HG02938 (cell line): ENCODE results near the gene CDH26.

Experiments used
- ATAC-seq: cut with Tn5 transposase; IDR thresholded peaks from one replicate; pipeline ENCODE4 v1.9.1; 2021; ENCODE audit warnings: mild to moderate bottlenecking, moderate library complexity; ENCODE audit not compliant: unreplicated experiment

The CDH26 gene

DNA sequence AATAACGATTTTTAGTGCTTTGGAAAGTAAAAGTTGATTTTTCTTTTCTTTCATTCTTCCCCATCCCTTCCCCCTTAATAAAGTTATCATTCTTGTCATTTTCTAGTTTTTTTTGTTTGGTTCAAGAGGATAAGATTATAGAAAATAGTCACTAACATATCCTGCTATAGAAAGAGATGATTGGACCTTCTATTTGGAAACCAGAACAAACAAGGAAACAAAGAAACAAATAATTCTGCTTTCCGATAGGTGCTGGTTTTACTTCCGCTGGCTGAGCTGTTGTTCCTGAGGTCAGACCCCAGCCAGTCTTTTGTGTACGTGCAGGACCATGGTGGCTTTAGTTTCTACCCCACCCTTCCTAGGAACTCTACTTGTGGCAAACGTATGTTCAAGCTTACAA lies at the start of gene CDH26:
Gene CDH26, plus strand, starts transcription at position 301 of the 400 bp plus-strand sequence. CDS start 304 bp downstream, outside the sequence.
- no peak for ATAC-seq

DNA sequence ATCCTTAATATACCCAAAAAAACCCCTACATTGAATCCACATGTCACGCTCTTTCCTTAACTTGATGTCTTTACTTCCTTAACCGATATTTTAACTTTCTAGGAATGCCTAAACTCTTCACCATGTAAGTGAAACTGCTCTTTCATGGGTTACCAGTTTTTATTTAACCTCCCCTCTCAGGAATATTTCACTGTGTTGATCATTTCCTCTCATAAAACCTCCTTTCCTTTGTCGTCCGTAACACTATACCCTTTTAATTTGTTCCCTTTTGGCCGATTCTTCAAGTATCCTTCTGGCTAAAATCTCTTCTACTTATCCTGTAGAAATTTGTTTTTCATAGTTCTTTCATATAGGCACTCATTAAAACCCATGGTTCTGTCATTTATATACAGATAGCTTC lies 49.4 kb upstream of the CDH26 start:
- no peak for ATAC-seq

DNA sequence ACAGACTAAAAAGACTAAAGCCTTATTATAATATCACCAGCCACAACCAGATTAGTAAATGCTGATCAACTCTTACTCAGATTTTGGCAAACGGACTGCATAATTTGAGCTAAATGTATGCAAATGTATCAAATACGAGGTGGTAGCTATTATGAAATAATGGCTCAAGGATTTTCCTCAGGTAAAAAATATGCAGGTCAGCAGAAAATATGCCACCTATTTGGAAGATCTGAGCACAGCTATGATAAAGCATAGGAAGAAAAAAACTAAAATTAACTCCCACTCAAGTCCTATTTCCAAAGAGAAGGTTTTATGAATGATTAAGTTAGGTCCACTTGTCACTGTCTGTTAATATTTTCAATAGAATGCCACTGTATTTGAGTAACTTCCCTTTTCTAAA lies 47.2 kb upstream of the CDH26 start:
- ATAC-seq: no peak

DNA sequence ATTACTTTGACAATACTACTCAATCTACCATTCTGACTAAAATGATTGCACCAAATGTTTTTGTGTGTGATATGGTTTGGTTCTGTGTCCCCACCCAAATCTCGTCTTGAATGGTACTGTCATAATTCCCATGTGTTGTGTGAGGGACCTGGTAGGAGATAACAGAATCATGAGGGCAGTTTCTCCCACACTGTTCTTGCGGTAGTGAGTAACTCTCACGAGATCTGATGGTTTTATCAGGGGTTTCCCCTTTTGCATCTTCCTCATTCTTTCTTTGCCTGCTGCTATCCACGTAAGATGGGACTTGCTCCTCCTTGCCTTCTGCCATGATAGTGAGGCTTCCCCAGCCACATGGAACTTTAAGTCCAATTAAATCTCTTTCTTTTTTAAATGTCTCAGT lies 45.6 kb upstream of the CDH26 start:
- no peak for ATAC-seq

DNA sequence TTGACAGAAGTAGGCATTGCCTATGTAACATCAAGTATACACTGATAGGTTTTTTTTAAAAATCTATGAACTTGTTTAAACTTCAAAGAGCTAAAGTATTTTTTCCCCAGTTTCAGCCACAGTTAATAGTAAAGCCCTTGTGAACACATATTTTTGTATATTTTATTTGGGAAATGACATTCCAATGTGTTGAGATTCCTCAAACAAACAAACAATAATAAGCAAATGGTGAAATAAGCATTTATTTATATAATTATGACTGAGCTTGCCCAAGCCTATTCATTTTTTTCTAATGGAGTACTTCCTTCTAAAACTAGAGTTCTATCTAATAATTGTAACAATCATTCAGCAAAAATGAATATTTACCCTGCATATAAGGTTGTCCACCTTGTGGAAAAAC lies 37.3 kb upstream of the CDH26 start:
- ATAC-seq: no peak

DNA sequence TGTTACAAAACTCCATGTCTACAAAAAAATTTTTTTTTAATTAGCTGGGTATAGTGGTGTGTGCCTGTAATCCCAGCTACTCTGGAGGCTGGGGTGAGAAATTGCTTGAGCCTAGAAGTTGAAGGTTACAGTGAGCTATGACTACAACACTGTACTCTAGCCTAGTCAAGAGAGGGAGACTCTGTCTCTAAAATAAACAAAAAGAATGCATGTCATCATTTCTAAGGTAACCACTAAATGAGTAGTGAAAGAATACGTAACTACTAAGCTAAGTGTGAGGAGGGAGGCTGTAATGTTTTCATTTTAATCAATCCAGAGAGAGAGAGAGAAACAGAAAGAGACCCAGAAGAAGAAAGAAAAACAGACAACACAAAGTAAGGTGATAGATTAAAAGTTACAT lies 34.7 kb upstream of the CDH26 start:
- no peak for ATAC-seq

DNA sequence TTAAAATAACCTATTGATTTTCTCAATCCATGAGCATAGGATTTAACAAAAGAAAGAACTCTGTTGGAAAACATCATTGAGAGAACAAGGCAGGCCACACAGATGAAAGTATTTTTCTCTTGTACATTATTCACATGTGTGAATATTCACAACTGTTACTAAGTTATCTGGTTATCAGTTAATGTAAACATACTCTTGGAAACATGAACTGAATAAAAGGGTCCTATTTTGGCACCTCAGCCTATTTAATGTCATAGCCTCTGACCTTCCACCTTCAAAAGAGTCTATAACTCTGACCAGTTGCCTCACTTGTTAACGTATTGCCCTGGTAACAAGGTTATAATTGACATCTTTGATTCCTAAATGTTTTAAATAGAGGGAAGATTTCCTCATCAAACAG lies 32.9 kb upstream of the CDH26 start:
- ATAC-seq: no peak

DNA sequence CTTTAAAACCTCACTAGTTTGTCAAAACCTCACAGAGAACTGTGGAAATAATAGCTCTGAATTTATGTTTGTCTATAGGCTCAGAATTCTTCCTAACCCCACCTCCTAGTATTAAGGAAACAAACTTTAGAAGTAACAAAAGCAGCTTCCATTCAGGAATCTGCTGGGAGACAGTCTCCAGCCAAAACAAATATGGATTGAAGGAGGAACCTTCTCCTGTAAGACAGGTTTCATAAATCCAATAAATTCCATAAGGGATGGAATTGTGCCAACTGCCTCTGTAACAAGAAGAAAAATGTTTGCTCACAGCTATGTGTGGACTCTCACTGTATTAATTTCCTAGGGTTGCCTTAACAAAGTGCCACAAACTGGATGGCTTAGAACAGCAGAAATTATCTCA lies 32.3 kb upstream of the CDH26 start:
- no peak for ATAC-seq

DNA sequence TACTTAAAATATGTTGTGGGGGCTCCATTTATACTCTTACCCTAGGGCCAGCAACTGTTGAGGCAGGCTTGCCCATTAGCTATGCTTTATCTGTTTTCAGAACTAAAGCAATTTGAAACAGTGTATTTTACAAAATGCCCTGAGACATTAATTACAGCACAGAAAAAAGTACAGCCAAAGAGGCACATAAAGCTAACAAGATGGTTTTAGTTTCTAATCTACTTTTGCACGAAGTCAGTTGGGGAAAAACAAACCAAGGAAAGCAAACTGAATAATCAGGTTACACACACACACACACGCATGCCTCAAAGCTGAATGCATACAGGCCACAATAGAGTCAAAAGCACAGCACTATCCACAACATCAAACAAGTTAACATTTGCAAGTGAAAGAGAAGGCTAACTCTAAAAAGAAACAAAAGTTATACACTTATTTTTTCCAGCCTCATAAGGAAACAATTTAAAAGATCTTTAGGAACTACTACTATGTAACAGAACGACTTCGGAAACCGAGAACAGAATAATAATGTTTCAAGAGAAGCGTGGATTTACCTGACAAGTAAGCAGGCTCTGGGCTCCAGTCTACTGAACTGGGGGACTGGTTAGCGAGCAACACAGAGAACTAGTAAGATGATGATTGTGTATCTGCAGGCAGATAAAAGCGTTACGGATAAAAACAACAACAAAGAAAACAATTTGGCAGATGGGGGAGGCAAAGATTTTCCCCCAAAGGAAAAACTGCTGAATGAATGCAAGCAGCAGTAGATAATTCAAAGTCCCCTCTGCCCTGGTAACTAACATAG lies 26.5 kb upstream of the CDH26 start:
- no peak for ATAC-seq

DNA sequence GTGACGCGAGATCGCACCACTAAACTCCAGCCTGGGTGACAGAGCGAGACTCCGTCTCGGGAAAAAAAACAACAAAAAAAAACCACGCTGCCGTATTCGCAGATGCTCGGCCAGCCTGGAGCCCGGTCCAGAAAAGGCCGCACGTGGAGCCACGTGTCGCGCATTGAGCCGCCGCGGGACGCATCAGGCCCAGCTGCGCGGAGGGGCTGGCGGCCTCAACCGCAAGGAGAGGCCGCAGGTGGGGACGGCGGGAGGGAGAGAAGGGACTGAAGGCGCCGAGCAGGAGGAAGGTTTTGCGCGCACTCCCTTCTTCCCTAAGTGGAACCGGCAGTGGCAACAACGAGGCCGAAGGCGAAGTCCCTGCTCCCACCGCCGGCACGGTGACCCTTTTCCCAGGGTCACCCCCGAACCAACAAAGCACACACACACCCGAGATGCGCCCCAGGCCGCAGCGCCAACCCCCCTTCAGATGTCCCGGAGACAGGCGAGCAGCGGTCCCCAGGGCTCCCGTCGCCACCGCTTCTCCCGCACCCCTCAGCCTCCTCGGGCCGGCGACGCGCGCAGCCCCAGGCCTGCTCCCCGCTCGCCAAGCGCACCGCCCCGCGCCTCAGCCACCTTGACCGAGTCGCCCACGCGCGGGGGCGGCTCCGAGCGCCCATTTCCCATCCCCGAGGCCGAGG lies 25.5 kb upstream of the CDH26 start:
- ATAC-seq: no peak

DNA sequence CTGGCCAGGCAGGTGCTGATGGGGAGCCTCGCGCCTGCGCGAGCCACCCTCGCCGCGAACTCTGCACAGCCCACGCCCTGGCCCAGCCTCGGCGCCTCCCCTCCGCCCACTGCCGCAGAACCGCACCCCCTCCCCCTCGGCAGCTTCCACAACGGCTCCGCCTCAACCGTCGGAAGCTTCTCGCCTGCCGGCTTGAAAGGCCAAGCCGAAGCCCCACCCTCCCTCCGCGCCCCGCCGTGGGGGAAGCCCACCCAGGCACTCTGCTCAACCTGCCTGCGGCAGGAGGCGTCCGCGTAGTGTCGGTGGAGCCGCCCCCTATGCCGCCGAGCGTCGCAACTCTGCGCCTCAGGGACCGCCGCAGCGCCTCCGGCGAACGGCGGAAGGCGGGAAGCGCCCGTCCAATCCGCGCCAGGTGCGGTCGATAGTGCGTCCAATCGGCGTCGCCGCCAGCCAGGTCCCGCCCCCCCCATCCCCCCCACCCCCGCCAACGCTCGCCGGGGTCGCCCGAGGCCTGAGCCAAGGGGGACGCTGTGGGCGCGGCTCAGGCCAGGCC lies 24.9 kb upstream of the CDH26 start, which contains the start of gene SYCP2:
Gene SYCP2, minus strand, starts transcription at position 342 of the 553 bp plus-strand sequence. CDS start 11,224 bp downstream, outside the sequence.
- peak; percentile 8 for ATAC-seq

DNA sequence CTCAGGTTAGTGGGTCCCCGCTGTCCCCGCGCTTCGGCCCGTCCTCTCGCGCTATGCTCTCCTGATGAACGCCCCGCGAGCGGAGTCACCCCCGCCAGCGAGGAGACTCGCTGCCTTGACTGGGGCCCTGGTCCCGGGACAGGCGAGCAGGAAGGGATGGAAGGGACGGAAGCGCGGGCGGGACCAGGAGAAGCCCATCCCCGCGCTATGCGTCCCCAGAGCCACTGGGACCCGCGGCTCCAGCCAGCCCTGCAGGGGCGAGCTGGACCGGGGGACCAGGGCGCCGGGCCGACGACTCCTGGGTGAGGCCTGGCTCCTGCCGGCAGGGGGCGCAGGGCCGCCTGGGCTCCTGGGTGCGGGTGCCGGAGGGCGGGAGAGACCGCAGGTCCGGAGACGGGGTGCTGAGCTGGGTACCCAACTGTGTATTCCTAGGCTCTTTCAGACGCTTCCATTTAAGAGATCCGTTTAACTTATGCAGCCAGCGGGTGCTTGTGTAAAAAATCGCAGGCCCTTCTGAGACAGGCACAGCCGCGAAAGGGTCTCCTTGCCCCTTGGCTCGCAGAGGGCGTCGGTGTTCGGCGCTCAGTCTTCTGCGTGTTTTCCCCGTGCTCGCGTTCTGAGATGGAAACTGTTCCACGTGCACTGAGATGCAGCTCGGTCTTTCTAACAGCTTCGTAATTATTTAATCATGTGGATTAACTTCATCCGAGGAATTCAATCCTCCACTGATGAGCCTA lies 24.2 kb upstream of the CDH26 start:
- ATAC-seq: peak; percentile 62

DNA sequence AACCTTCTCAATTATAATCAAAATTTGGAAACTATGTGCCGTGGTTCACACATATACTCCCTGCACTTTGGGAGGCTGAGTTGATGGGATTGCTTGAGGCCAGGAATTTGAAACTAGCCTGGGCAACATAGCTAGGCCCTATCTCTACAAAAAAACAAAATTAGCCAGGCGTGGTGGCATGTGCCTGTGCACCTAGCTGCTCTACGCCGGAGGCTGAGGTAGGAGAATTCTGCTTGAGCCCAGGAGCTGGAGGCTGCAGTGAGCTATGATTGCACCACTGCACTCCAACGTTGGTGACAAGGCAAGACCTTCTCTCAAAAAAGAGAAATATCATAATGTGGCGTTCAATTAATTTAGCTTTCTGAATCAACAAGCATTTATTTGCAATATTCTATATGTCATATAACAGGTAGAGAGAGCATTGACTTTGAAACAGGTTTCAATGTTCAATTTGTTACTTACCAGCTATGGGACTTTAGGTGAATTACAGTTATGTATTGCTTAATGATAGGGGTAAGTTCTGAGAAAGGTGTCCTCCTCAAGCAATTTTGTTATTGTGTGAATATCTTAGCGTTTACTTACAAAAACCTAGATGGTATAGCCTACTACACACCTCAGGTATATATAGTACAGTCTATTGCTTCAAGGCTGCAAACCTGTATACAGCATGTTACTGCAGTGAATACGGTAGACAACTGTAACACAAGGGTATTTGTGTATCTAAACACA lies 22.6 kb upstream of the CDH26 start:
- no peak for ATAC-seq

DNA sequence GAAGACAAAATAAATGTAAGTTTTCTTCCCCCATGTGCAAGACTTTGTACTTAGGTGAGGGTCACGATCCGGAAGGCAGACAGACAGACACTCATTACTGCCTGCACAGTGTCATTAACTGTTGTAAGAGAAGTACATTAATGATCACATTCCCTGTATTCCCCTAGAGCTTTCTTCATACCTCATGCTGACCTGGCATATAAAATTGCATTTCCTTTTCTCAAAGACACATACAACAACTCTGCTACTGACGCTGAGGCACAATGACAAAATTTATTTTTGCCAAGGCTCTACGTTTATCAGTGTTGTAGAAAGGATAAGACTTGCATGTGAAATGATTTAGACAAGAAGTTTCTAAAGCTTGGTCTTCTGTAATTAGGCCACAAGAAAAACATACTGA lies 21.8 kb upstream of the CDH26 start:
- no peak for ATAC-seq

DNA sequence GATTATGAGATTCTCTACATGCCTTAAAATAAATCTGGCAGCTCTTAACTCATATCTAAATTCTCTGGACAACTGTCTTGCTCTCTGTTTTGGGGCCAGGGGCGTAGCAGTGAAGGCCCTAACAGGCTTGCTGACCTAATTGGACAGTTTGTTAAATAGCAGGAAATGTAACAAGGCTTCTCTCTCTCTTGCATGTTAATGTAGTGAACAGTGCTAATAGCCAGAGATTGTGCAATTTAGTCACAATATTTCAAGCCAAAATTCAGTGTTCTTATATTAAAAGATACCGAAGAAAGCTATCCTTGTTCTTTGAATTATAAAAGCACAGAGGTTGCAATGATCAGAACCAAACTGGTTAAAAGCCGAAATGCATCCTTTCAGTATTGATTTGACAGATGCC lies 21.1 kb upstream of the CDH26 start:
- no peak for ATAC-seq

DNA sequence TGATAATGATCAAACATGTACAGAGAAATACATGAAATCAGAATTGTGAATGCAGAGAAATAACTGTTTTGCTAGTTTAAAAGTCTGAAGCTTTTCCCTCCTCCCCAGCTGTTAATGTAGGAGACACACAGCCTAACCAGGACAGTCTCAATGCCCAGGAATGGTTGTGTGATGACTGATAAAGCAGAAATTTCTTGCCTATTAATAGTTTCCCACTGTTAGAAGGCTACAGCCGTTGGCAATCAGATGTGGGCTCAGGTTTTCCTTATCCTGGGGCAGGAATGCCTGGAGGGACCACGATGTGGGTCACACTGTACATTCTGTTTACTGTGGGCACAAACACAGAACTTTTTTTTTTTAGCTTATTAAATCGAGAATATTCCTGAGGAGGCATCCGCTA lies 20.0 kb upstream of the CDH26 start:
- no peak for ATAC-seq

DNA sequence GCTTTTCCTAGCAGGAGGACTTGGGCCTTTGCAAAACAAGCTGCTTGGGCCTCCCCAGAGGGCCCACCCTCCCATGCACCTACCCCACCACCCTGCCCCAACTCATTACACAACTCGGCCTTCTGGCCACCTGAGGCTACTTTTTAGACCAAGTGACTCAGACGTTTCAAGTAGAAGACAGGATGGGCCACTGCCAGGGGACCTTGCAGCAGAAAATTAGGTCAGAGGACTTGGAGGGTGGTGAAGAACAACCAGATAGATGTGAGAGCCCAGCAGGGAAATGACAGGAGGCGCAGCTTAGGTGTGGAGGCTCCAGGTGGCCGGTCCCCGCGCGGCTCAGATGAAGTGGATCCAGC lies 19.5 kb upstream of the CDH26 start:
- ATAC-seq: no peak

DNA sequence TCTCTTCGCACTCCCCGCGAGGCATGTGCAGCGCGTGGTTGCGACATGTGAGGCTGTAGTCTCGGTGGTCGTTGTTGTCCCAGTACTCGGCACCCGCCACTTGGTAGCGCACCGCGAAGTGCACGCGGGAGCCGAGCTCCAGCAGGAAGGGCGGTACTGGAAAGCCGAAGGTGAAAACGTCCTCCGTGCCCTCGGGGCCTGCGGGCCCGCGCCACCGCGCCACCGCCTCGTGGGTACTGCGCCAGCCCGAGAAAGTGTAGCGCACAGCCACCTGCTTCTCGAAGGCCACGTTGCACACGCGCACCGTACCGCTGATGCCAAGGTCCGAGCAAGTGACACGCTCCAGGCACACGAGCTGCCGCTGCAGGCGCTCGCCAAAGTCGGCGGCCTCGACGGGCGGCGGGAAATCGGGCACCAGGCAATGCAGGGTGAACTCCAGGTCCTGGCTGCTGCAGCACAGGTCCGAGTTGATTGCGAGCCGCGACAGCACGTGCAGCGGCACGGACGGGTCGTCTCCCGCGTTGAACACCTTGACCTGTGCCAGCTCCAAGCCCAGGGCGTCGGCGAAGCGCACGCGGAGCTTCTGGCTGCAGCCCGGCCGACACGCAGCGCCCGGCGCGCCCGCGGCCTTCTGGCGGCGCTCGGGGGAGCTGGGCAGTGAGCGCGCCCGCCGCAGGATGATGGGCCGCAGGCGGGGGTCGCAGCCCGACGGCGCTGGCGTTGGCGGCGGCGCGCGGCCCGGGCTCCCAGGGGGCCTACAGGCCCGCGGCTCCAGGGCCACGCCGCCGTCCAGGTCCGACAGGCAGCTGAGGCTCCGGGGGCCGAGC lies 19.0 kb upstream of the CDH26 start:
- peak; percentile 1 for ATAC-seq

DNA sequence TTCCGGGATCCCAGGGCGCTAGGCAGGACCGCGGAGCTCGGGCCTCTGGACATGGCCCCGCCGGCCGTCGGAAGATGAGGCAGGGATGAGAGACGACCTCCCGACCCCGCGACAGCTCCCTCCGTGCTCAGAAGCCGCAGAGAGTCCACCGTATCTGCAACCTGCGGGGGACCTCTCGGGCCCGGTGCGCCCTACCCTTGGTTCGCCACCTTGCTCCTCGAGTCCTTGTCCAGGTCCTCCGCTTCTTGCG lies 18.4 kb upstream of the CDH26 start:
- peak; percentile 33 for ATAC-seq
